SH-SY5Y (cell line): Measurements from ENCODE around the gene MCCC2.

ENCODE experiments used
- GATA2 ChIP-seq: IDR thresholded peaks from 2 replicates; pipeline ENCODE4 v1.6.1; 2011; ENCODE audit warnings: mild to moderate bottlenecking, low read depth, low read length
- GATA3 ChIP-seq: IDR thresholded peaks from 2 replicates; pipeline ENCODE4 v1.6.1; 2011; ENCODE audit warnings: low read depth, mild to moderate bottlenecking, low read length, moderate library complexity

GRCh38 chr5:71697967-71698366, 110.8 kb downstream of the MCCC2 start:
- TF ChIP-seq GATA2: no peak
- TF ChIP-seq GATA3: no peak
